Mucosa of descending colon (tissue), 3 donors: Measurements from ENCODE around the gene NACC2. TPM values are rescaled to one million over a fixed set of nuclear protein-coding genes. Genes with fewer than 3 reads are reported as not detected.
"Not testable (repeated sequence)": the region's sequence is repeated elsewhere in the genome, so short reads cannot be mapped to it uniquely, and the experiment has no call there.

Experiments
- ATAC-seq: fragments of 200-7000 bp; cut with Tn5 transposase; one replicate; pipeline ENCODE4 v1.9.1; 2020; ENCODE audit warnings: mild to moderate bottlenecking, moderate library complexity
- DNase-seq, 3 donors: peaks; one replicate each; pipeline ENCODE4 v3.0.0-alpha.2; 2020
- H3K36me3 ChIP-seq: fragments of 200-600 bp; one replicate; pipeline ENCODE4 v1.8.0; 2021; ENCODE audit warnings: low read depth, mild to moderate bottlenecking
- H3K4me1 ChIP-seq: fragments of 200-600 bp; one replicate; pipeline ENCODE4 v1.8.0; 2021; ENCODE audit warnings: low read depth, mild to moderate bottlenecking
- H3K4me3 ChIP-seq: fragments of 200-600 bp; one replicate; pipeline ENCODE4 v1.8.0; 2021; ENCODE audit warnings: mild to moderate bottlenecking
- H3K9me3 ChIP-seq: fragments of 200-600 bp; one replicate; pipeline ENCODE4 v1.8.0; 2021; ENCODE audit warnings: mild to moderate bottlenecking
- CTCF ChIP-seq: fragments of 200-600 bp; IDR thresholded peaks from one replicate; pipeline ENCODE4 v1.8.0; 2022; ENCODE audit warnings: antibody characterized with exemption, mild to moderate bottlenecking
- intact Hi-C, 2 donors: fragments of 100-400 bp; cut with DNase I in 1 of 2; cut with micrococcal nuclease in 1 of 2; formaldehyde crosslinking; loops; one replicate each; pipeline versions ENCODE4 v1.11.0 to v1.11.1; 2022; cut with DNase I, micrococcal nuclease
- total RNA-seq, 3 donors: library from RNA; stranded (reverse); fragmentation: NEBNext Ultra II Directional in 2 of 3; extraction: Animal tissue kit (Norgen Biotek cat#: 25700) in 2 of 3; gene quantifications; one replicate each; pipeline versions ENCODE4 v1.2.1 to v1.2.4, GENCODE V29; 2021 to 2023
- donor health status: DM: no; HTN: no; CAD: no; lungs with moderate emphysema.
- donor health status: DM: no; HTN: no; CAD: no.
- donor health status: DM: no; HTN: yes; CAD: no.

Gene NACC2
- total RNA-seq, 3 donors from 2014 or later, result 15.9 to 81.3 (median 22.1) TPM

- Histone ChIP-seq H3K36me3 (no peaks in the 10 kb centered on the region), H3K9me3 (no peaks in the 10 kb centered on the region), H3K4me1 (no peaks in the 10 kb centered on the region), H3K4me3 (no peak overlapping the region)
- intact Hi-C loops, result no loop called here
- no peak for ATAC-seq
- no peak for DNase-seq
- TF ChIP-seq CTCF, result no peak
Observed at GRCh38 chr9:135970128-135970815, 124.8 kb downstream of the NACC2 start.

GRCh38 chr9:135969064-135969683, 125.9 kb downstream of the NACC2 start:
- H3K4me3 ChIP-seq, result no peak overlapping the region
- H3K36me3 ChIP-seq, result no peaks in the 10 kb centered on the region
- no peaks in the 10 kb centered on the region for H3K4me1 ChIP-seq
- no peak for DNase-seq
- no peaks in the 10 kb centered on the region for H3K9me3 ChIP-seq
- intact Hi-C loops, result loop anchor here in 1 of 2 donors (2.0 kb wide), 1 partner anchor 154 kb away; no protein-coding TSS in a partner anchor
- ATAC-seq, result no peak
- TF ChIP-seq CTCF, result no peak

- intact Hi-C loops, result loop anchor here in 1 of 2 donors (2.0 kb wide), 1 partner anchor 154 kb away; no protein-coding TSS in a partner anchor
- no peak overlapping the region for H3K4me3 ChIP-seq
- no peaks in the 10 kb centered on the region for H3K36me3 ChIP-seq
- DNase-seq (no peak), ATAC-seq (no peak)
- no peaks in the 10 kb centered on the region for H3K9me3 ChIP-seq
- H3K4me1 ChIP-seq, result no peaks in the 10 kb centered on the region
- no peak for TF ChIP-seq CTCF
Observed at GRCh38 chr9:135968601-135969000, 126.5 kb downstream of the NACC2 start.

- DNase-seq, result no peak
- Histone ChIP-seq H3K9me3 (no peaks in the 10 kb centered on the region), H3K36me3 (no peaks in the 10 kb centered on the region), H3K4me3 (no peak overlapping the region), H3K4me1 (no peaks in the 10 kb centered on the region)
- no peak for TF ChIP-seq CTCF
- ATAC-seq, result no peak
- intact Hi-C loops, result loop anchor here in 1 of 2 donors (2.0 kb wide), 1 partner anchor 155 kb away; no protein-coding TSS in a partner anchor
Observed at GRCh38 chr9:135968083-135968476, 127.0 kb downstream of the NACC2 start.

- H3K36me3 ChIP-seq, H3K4me3 ChIP-seq, DNase-seq, ATAC-seq, H3K4me1 ChIP-seq, H3K9me3 ChIP-seq: not testable (repeated sequence)
- intact Hi-C loops, result loop anchor here in 1 of 2 donors (2.0 kb wide), 1 partner anchor 156 kb away; no protein-coding TSS in a partner anchor
Observed at GRCh38 chr9:135966916-135967260, 128.2 kb downstream of the NACC2 start.

- H3K9me3 ChIP-seq, result no peaks in the 10 kb centered on the region
- intact Hi-C loops, result no loop called here
- no peaks in the 10 kb centered on the region for H3K36me3 ChIP-seq
- no peaks in the 10 kb centered on the region for H3K4me1 ChIP-seq
- DNase-seq, result no peak
- ATAC-seq, result no peak
- no peak overlapping the region for H3K4me3 ChIP-seq
- TF ChIP-seq CTCF, result no peak
Observed at GRCh38 chr9:135965124-135965756, 129.8 kb downstream of the NACC2 start.
